ENCODE data around the gene TOM1L2.

Gene TOM1L2

GRCh38 chr17:17994271-17995069 lies 22.3 kb upstream of the TOM1L2 start:
- DNase-seq, result peak; percentile 29

GRCh38 chr17:17993852-17994251 lies 21.7 kb upstream of the TOM1L2 start:
- no peak for DNase-seq

GRCh38 chr17:17993366-17993765 lies 21.2 kb upstream of the TOM1L2 start:
- peak; percentile 12 for DNase-seq

GRCh38 chr17:17990282-17990681 lies 18.1 kb upstream of the TOM1L2 start:
- DNase-seq, result no peak

GRCh38 chr17:17989618-17990017 lies 17.4 kb upstream of the TOM1L2 start:
- DNase-seq, result no peak

- no peak for DNase-seq
Observed at GRCh38 chr17:17989081-17989480, 16.9 kb upstream of the TOM1L2 start.

- DNase-seq, result no peak
Observed at GRCh38 chr17:17988427-17988945, 16.3 kb upstream of the TOM1L2 start.

- no peak for DNase-seq
Observed at GRCh38 chr17:17987901-17988300, 15.7 kb upstream of the TOM1L2 start.

- DNase-seq, result no peak
Observed at GRCh38 chr17:17987187-17987896, 15.1 kb upstream of the TOM1L2 start.

GRCh38 chr17:17985555-17985954 lies 13.4 kb upstream of the TOM1L2 start:
- no peak for DNase-seq

GRCh38 chr17:17985153-17985552 lies 13.0 kb upstream of the TOM1L2 start:
- DNase-seq, result no peak

- DNase-seq, result no peak
Observed at GRCh38 chr17:17983776-17984175, 11.6 kb upstream of the TOM1L2 start.

- DNase-seq, result no peak
Observed at GRCh38 chr17:17983376-17983775, 11.2 kb upstream of the TOM1L2 start.

- DNase-seq, result no peak
Observed at GRCh38 chr17:17982801-17983200, 10.6 kb upstream of the TOM1L2 start.

GRCh38 chr17:17981330-17981729 lies 9.1 kb upstream of the TOM1L2 start:
- DNase-seq, result no peak

- no peak for DNase-seq
Observed at GRCh38 chr17:17979778-17980177, 7.6 kb upstream of the TOM1L2 start.

- no peak for DNase-seq
Observed at GRCh38 chr17:17978481-17979424, 6.6 kb upstream of the TOM1L2 start.

GRCh38 chr17:17976931-17977570 lies 4.9 kb upstream of the TOM1L2 start:
- DNase-seq, result no peak

- DNase-seq, result no peak
Observed at GRCh38 chr17:17975436-17975835, 3.2 kb upstream of the TOM1L2 start.

- no peak for DNase-seq
Observed at GRCh38 chr17:17972952-17973254, 703 bp upstream of the TOM1L2 start.

GRCh38 chr17:17971431-17972125 lies 622 bp downstream of the TOM1L2 start:
- DNase-seq, result no peak
